Ascending aorta (tissue), 2 donors: ENCODE measurements around the gene EFCAB7. TPM values are rescaled to one million over a fixed set of nuclear protein-coding genes. Genes with fewer than 3 reads are reported as not detected.

Source experiments
- DNase-seq, 2 donors: peaks; one replicate each; pipeline ENCODE4 v3.0.0-alpha.2; 2019; ENCODE audit warnings: low spot score in 2 of 2
- H3K27ac ChIP-seq, 2 donors: fragments of 200-600 bp; sonication (generic); one replicate each; pipeline ENCODE4 v1.5.1; 2016 to 2017; ENCODE audit warnings: mild to moderate bottlenecking in 1 of 2
- H3K27me3 ChIP-seq: fragments of 200-600 bp; sonication (generic); one replicate; pipeline ENCODE4 v1.5.1; 2017
- H3K36me3 ChIP-seq, 2 donors: fragments of 200-600 bp; sonication (generic); one replicate each; pipeline ENCODE4 v1.5.1; 2016
- H3K4me1 ChIP-seq, 2 donors: fragments of 200-600 bp; sonication (generic); one replicate each; pipeline ENCODE4 v1.5.1; 2016 to 2017; ENCODE audit warnings: mild to moderate bottlenecking in 1 of 2
- H3K4me3 ChIP-seq, 2 donors: fragments of 200-600 bp; sonication (generic); one replicate each; pipeline ENCODE4 v1.5.1; 2016 to 2017; ENCODE audit warnings: mild to moderate bottlenecking in 1 of 2
- H3K9me3 ChIP-seq, 2 donors: fragments of 200-600 bp; sonication (generic); one replicate each; pipeline ENCODE4 v1.5.1; 2016
- CTCF ChIP-seq, 3 experiments: fragments of 200-600 bp in 2 of 3; fragments of 450-650 bp in 1 of 3; sonication (generic) in 2 of 3; IDR thresholded peaks; one replicate each; pipeline ENCODE4 v1.5.1; 2016 to 2019; ENCODE audit warnings: antibody characterized with exemption in 3 of 3, mild to moderate bottlenecking in 1 of 3, moderate library complexity in 1 of 3
- intact Hi-C: fragments of 100-400 bp; cut with DNase I; formaldehyde crosslinking; loops from one replicate; pipeline ENCODE4 v1.15.1; 2023
- total RNA-seq: library from RNA; depleted of rRNA; stranded (reverse); fragments of >200 nt; gene quantifications from one replicate; pipeline ENCODE4 v1.1.0, GENCODE V29; 2016

Gene EFCAB7
- total RNA-seq, 1 donor from 2014 or later: 0.32 TPM

GRCh38 chr1:63497577-63497976 lies 25.7 kb upstream of the EFCAB7 start:
- TF ChIP-seq CTCF (IDR thresholded peaks at IDR 0.05): no peak
- Histone ChIP-seq H3K4me3 (no peak overlapping the region), H3K27ac (no peak overlapping the region), H3K36me3 (no peaks in the 10 kb centered on the region), H3K9me3 (no peaks in the 10 kb centered on the region), H3K4me1 (no peaks in the 10 kb centered on the region), H3K27me3 (no peaks in the 10 kb centered on the region)
- intact Hi-C loops: no loop called here
- DNase-seq: no peak

GRCh38 chr1:63498106-63498505 lies 25.2 kb upstream of the EFCAB7 start:
- H3K9me3 ChIP-seq: no peaks in the 10 kb centered on the region
- DNase-seq: no peak
- no peaks in the 10 kb centered on the region for H3K27me3 ChIP-seq
- no peak overlapping the region for H3K4me3 ChIP-seq
- H3K27ac ChIP-seq: no peak overlapping the region
- intact Hi-C loops: no loop called here
- H3K4me1 ChIP-seq: no peaks in the 10 kb centered on the region
- no peaks in the 10 kb centered on the region for H3K36me3 ChIP-seq
- TF ChIP-seq CTCF (IDR thresholded peaks at IDR 0.05): no peak

- Histone ChIP-seq H3K9me3 (no peaks in the 10 kb centered on the region), H3K36me3 (no peaks in the 10 kb centered on the region), H3K4me3 (no peak overlapping the region), H3K27me3 (no peaks in the 10 kb centered on the region), H3K4me1 (no peaks in the 10 kb centered on the region), H3K27ac (no peak overlapping the region)
- no peak for TF ChIP-seq CTCF (IDR thresholded peaks at IDR 0.05)
- DNase-seq: no peak
- intact Hi-C loops: no loop called here
Measured at GRCh38 chr1:63501256-63501655, 22.1 kb upstream of the EFCAB7 start.

GRCh38 chr1:63506782-63507181 lies 16.5 kb upstream of the EFCAB7 start:
- H3K9me3 ChIP-seq: no peaks in the 10 kb centered on the region
- no peaks in the 10 kb centered on the region for H3K27me3 ChIP-seq
- no peak for DNase-seq
- intact Hi-C loops: no loop called here
- H3K27ac ChIP-seq: no peak overlapping the region
- peaks cover 0 to 5% of the 10 kb centered on the region in 2 donors for H3K36me3 ChIP-seq
- H3K4me1 ChIP-seq: no peaks in the 10 kb centered on the region
- no peak overlapping the region for H3K4me3 ChIP-seq
- TF ChIP-seq CTCF (IDR thresholded peaks at IDR 0.05): no peak

GRCh38 chr1:63509718-63510117 lies 13.6 kb upstream of the EFCAB7 start:
- Histone ChIP-seq H3K27ac (no peak overlapping the region), H3K4me1 (no peaks in the 10 kb centered on the region), H3K4me3 (no peak overlapping the region), H3K27me3 (no peaks in the 10 kb centered on the region), H3K9me3 (no peaks in the 10 kb centered on the region), H3K36me3 (peaks cover 0 to 5% of the 10 kb centered on the region in 2 donors)
- DNase-seq: no peak
- intact Hi-C loops: no loop called here
- TF ChIP-seq CTCF (IDR thresholded peaks at IDR 0.05): no peak

- Histone ChIP-seq H3K27me3 (no peaks in the 10 kb centered on the region), H3K27ac (no peak overlapping the region), H3K4me1 (no peaks in the 10 kb centered on the region), H3K36me3 (peaks cover 0 to 4% of the 10 kb centered on the region in 2 donors), H3K9me3 (no peaks in the 10 kb centered on the region), H3K4me3 (no peak overlapping the region)
- no peak for TF ChIP-seq CTCF (IDR thresholded peaks at IDR 0.05)
- no peak for DNase-seq
- intact Hi-C loops: no loop called here
Measured at GRCh38 chr1:63512584-63512983, 10.7 kb upstream of the EFCAB7 start.
